Measurements from ENCODE around the gene SCN8A.
"Not testable (repeated sequence)": the region's sequence is repeated elsewhere in the genome, so short reads cannot be mapped to it uniquely, and the experiment has no call there.

The SCN8A gene

DNA sequence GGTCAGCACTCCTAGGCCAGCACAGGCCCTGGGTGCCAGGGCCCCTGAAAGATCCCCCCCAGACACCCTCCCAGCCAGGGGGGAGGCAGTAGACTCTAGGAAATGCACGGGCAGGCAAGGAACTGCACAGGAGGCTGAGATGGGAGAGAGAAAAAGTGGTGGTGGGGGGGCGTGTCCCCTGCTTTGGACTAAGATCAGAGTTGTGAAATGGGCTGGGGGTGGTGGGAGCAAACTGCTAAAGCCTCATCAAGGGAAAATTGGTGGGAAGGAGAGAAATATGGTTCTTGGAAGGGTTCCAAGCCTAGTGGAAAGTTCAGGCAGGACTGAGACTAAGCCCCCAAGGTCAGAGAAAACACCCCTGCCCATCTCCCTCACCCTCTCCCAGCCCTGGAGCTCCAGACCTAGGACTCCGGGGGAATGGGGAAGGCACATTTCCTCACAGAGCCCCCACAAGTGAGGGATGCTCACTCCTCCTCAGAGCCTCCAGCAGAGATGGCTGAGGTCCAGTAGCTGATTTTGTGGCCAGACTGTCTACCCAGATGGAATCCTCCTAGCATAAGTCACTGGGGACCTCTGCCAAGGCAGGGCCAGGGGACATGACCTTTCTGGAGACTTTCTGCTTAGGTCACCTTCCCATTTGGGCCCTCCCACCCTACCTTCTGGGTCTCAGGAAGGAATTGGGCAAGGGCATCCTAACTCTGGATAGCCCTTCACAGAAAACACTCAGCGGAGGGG, 227.7 kb downstream of the SCN8A start:
- DNase-seq = no peak

DNA sequence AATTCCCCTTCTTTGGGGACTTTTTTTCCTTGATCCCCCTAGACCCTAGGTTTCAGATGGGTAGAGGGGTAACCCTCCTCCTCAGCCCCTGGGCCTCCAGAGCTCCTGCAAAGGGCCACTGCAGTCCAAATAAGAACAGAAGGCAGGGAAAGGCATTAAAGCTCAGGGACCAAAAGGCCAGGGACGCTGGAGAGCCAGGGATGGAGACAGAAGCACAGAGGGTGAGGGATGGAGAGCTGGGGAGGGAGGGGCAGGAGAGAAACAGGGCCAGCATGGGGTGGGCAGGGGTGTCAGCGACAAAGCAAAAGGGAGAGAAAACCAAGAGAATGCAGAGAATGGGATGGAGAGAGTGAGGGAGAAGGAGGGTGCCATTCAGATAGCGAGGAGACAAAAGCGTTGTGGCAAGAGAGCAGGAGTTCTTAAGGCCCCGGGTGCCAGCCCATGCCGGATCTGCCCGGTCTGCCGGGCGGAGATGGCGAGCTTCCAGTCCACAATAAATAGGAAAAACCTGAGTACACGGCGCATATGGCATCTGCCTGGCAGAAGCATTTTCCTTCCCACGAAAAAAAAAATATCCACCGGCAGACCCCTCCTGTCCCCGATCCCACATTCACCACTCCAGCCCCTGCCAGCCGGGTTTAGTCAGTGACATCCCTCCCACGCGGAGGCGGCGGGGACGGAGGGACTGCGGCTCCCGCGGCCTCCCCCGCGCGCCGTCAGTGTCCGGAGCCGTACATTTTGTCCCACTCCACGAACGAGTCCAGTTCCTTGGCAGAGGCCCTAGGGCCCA, 228.9 kb downstream of the SCN8A start:
- no peak for DNase-seq

DNA sequence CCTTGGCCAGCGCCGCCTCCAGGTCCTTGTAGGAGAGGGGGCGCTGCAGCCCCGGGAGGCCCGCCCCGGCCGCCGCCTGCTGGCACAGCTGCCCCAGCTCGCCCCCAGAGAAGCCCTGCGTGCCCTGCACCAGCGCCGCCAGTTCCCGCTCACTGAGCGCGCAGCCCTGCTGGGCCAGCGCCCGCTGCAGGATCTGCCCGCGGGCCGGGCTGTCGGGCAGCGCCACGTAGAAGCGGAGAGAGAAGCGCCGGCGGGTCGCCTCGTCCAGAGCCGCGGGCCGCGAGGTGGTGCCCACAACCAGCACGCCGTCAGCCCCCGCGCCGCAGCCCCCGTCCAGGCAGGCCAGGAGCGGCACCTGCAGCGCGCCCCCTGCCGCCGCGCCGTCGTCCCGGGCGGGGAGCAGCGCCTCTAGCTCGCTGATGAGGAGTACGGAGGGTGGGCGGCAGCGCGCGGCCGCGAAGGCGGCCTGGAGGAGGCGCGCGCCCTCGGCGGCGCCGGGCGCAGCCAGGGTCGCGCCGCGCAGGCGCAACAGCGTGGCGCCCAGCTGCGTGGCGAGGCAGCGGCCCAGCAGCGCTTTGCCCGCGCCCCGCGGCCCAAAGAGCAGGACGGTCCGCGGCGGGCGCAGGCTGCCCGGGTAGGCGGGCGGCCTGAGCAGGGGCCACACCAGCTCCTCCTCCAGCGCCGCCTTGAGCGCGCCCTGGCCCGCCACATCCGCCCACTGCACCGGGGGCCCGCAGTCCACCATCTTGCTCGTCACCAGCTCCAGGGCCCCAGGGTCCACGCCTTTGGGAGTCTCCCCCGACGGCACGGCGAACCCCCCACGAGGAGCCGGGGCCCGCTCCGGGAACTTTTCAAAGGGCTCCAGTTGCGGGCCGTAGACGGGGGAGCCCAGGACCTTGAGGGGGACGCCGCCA, 229.8 kb downstream of the SCN8A start:
- peak; percentile 44 for DNase-seq

DNA sequence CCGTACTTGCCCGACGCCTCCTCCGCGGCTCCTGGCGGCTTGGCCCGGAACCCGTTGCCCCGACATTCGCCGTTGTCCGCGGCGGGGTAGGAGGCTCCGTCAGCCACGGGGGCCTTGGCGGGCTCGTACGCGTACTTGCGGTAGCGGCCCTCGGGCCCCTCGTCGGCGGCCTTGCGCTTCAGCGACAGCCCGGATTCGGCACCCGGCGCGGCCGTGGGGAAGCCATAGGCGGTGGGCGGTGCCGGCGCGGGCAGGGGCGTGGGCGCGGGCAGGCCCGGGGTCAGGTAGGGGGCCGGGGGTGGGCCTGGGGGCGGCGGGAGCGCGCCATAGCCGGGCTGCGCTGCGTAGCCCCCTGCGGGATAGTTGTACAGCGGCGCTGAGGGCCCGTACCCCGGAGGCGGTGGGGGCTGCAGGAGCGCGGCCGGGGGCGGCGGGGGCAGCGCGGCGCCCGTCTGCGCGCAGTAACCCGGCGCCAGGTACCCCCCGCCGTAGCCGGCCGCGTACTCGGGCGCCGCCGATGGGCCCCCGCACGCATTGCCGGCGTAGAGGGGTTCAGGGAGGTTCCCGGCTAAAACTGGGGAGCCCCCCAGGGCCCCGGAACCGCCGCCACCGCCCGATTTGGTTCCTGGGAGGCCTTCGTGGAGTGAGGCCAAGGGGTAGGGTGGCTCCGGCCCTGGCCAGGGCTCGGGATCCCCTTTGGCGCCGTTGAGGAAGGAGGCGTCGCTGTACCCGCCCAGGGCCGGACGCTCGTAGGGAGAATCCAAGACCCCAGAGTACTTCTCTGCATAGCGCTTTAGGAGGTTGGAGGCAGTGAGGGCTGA, 230.6 kb downstream of the SCN8A start:
- DNase-seq = no peak

DNA sequence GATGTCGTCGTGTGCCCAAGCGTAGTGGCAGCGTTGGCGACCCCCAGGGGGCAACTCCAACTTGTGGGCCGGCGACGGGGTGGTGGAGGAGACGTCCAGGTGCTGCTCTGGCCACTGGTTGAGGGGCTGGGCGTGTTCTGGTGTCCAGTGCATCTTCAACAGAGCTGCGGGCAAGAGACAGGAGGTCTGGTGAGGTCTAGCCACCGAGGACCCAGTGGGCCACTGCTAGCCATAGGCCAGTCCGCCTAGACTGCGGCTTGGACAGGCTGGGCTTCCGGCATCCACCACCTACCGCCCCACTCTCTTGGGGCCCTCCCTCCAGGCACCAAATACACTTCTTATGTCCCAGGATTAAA, 231.2 kb downstream of the SCN8A start:
- no peak for DNase-seq

DNA sequence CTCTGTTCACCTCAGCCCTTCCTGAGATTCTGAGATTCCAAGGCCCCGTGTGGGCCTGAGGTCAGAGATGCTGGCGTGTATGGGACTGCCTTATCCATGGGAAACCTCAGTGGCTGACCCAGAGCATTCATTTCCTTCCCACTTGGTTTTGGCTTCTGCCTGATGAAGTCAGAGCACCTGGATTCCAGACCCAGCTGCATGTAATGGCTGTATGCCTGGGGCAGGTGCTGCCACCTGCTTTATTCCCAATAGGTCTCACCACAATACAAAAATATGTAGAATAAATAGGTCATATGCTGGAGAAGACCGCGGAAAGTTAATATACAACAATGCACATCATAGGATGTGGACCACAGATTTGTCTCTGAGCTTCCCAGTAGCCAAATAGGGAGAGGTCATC, 231.9 kb downstream of the SCN8A start:
- DNase-seq = no peak

DNA sequence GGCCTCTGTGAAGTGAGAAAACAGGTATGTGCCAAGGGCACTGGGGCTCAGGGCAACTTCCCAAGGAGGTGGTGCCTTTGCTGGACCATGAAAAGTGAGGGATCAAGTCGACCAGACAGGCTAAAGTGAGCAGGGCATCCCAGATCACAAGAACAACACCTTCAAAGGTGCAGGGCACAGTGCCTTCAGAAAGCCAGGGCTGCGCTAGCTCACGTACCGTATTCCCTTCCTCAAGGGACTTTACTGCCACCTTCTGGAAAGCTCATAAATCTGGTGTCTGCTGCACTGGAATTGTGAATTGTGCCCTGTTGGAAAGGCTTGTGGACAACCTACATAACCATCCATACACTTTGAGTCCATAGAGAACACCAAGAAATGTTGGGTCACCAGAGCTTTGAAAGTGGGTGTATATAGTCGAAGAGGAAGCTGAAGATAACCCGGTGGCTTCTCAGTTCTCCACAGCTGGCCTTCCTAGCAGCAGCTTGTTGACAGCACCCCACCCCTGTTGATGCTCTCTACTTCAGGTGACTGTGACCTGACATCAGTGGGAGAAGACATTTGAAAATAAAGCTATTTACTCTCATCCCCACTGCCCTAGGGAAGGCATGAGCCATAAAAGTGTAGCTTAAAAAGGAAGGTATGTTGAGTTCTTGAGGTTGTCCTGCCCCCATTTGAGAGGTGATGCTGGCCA, 233.0 kb downstream of the SCN8A start:
- DNase-seq = peak; percentile 46

DNA sequence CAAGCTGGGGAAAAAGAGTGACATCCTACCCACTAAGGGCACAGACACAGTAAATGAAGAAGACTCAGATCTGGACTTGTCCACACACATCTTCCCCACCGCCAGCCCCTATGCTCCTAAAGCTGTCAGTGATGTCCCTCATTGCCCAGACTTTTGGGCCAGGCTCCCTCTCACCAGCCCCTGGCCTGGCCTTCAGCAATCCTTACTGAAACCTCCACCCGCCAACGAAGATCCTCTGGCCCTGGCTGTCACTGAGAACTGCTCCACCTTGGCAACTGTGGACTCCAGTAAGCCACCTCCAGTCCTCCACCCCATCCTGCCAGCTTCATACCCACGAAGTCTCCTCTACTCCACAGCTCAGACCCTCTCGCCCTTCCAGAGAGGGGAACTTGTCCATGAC, 234.2 kb downstream of the SCN8A start:
- DNase-seq = no peak

DNA sequence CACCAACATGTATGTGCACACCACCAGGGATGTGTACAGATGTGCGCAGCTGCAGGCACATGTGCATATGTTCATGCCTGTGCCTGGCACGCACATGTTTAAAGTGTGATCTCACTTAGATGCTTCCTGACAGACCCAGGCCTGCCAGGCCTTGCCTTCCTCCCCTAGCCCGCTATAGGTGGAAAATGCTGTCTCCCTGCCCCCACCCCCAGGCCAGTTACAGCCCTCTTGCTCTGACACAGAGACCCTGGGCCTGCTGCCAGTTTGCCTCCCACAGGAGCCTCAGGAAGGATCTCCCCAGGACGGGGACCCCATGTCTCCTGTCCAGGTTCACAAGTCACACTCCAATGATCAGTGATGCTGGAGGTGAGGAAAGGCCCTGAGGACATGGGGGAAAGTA, 235.8 kb downstream of the SCN8A start:
- DNase-seq = no peak

DNA sequence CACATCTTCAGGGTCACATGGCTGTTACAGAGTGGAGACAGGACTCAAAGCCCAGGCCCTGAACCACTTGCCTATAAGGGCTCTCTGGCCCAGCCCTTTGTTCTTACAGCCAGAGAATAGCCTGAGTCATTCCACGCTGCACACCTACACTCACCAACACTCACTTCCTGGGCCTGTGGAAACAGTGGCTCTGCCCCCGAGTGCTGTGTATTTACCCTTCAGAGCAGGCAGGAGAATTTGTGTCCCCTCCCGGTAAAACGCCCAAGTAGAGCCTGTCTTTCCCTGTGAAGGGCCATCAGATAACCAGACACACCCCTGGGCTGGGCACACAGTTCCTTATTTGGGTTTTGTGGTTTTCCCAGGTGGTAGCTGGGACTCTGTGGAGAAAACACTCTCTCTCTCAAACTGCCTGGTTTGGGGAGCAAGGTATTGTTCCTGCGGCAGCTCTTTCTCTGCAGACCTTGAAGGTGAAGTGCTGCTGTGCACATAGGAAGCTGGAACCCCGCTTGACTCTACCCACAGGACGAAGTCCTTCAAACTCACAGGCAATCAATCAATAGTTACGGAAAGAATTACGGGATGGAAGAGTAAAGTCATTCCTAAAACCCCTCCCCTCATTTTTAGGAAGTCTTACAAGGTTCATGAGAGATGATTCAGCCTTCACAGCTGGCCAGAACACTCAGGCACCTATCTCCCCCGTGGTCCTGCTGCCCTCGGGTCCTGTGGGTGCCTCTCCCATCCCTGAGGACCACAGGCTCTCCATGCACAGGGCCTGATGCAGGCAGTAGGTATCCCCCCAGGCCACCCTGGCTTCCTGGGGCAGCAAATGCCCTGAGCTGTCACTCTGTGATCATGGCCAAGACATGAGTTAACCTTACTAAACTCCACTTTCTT, 237.1 kb downstream of the SCN8A start:
- DNase-seq = no peak

DNA sequence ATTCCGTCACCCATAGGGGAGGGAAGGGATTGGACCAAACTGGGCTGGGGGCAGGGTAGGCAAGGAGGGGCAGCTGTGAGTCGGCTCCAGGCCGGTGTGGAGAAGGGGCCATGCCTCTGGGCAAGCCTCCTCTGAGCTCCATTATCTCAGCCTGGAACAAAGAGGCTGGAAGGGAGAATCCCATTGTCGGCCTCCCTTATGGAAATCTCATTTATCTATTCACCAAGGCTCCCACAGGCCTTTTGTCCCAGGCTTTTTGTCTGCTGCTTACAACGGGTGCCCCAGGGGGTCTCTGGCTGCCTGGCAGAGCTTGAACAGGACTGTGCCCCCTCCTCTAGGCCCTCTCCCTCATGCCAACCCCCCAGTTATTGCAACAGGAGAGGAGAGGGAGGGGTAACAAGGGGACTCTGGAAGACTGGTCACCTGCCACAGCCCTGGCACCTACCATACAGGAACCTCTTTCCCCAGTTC, 238.0 kb downstream of the SCN8A start:
- DNase-seq = no peak

DNA sequence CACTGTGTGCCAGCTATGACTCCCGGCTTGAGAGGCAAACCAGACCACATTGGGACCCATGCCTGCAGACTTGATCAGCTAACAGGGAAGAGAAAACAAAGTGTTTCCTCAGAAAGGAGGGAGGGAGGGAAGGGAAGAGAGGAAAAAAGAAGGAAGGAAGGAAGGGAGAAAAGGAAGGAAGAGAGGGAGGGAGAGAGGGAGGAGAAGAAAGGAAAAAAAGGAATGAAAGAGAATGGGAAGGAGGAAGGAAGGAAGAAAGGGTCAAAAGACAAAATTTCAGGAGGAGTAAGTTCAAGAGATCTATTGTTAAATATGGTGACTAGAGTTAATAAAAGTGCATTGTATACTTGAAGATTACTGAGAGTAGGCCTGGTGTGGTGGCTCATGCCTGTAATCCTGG, 238.6 kb downstream of the SCN8A start:
- no peak for DNase-seq

DNA sequence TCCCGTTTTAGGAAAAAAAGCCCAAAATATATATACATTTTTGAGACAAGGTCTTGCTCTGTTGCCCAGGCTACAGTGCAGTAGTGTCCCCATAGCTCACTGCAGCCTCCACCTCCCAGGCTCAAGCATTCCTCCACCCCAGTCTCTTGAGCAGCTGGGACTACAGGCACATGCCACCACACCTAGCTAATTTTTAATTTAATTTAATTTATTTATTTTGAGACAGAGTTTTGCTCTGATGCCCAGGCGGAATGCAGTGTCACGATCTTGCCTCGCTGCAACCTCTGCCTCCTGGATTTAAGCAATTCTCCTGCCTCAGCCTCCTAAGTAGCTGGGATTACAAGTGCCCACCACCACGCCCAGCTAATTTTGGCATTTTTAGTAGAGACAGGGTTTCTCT, 240.8 kb downstream of the SCN8A start:
- not testable (repeated sequence) for DNase-seq

DNA sequence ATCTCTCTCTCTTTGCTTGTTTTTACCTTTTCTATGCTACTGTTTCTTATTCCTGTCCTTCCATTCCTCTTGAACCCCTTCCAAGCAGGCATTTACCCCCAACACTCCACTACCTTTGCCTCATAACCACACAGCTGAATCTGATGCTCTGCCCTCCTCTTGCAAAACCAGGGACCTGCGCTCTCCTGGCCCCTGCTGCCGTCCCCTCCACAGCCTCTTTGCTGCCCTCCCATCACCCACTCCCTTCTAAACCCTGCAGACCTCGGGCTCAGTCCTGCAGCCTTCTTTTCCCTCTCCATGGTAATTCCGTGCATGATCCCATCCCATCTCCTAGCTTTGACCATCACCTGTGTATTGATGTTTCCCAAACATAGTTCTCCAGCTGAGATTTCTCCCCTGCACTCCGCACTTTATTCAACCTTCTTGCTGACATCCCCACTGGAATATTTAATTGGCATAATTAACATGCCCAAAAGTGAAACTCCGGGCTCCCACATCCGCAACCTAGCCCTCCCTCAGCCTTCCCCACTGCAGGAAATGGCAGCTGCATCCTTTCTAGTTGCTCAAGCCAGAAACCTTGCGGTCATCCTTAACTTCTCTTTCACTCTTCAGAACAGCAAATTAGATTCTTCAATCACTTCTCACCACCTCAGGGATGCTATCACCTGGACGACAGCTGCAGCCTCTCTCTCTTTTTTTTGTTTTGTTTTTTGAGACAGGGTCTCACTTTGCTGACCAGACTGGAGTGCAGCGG, 241.5 kb downstream of the SCN8A start:
- no peak for DNase-seq

DNA sequence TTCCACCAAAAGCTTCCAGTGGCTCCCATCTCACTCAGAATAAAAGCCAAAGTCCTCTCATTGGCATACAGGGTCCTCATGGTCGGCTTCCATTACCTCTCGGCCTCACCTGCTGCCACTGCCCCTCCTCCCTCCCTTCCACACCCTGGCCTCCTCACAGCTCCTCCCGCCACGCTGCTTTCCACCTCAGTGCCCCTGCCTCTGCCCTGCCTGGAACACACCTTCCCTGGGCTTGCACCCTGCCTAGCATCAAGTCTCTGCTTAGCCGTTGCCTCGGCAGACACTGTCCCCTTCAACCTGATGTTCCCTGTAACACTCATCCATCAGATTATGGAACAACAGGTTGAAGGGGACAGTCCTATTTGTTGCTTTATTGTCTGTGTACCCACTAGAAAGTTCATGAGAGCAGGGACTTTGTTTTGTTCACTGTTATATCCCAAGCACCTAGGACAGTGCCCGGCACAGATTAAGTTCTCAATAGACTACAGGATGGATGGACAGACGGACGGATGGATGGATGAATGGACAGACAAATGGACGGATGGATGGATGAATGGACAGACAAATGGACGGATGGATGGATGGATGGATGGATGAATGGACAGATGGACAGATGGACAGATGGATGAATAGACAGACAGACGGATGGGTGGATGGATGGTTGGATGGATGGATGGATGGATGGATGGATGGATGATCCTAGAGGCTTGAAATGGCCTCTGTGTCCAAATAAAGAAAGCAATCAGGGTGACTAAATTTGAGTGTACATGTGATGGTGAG, 242.6 kb downstream of the SCN8A start:
- DNase-seq = no peak

DNA sequence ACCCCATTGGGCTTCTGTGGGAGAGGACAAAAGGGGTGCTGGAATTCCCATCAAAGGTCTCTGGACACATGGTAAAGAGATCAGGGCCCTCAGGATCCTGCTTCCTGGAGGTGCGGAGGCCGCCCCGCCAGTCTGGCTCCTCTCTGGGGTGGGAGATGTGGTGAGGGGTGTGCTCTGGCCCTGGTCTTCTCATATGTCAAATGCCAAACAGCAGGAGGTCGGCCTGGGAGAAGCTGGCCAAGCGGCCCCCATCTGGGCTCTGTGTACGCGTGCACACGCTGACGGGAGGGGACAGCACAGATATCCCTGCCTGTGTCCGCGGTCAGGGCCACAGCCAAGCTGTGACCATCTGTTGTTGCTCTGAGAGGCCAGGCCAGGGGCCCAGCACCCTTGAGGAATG, 243.4 kb downstream of the SCN8A start:
- no peak for DNase-seq

DNA sequence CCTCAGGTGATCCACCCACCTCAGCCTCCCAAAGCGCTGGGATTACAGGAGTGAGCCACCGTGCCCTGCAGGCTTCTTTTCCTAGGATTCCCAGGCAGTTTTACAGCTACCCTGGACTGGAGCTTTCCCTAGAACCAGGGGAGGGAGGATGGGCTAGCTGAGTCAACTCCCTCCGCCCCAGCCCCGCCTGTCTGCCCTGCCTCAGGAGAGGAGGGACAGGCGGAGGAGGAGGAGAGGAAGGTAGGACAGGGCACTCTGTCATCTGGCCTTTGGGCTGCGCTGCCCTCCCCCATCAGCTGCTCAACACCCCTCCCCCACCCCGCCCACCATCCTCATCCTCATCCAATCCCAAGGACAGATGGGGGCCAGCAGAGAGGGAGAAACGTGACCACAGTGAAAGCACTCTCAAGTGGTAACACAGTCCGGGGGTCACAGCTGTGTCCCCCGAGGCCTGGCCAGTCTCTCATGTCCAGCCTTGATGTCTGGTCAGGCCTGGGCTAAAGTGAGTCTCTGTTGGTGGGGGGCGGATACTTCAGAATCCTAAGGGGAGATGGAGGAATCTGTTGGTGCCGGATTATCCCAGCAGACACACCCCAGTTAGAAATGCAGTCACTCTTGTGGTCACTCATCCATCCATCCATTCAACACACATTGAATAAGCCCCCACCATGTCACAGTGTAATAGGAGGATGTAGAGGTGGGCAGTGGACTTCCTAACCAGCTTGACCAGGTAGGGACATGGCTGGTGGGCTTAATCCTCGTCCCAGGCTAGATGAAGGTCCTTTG, 245.2 kb downstream of the SCN8A start:
- DNase-seq = no peak

DNA sequence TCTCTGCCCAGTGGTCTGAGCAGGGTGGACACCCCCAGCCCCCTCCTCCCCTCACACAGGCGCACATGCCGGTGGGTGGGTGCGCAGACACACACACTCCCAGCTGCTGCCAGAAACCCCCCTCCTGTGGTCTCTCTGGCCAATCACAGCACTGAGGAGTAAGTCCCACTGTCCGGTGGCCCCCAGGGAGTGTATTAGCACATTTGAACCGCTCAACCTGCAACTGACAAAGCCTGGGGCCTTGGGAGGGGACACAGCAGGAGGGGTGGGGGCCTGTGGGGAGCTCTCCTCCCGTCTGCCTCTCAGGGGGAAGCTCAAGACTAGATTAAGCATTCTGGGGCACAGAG, 245.8 kb downstream of the SCN8A start:
- DNase-seq = no peak

DNA sequence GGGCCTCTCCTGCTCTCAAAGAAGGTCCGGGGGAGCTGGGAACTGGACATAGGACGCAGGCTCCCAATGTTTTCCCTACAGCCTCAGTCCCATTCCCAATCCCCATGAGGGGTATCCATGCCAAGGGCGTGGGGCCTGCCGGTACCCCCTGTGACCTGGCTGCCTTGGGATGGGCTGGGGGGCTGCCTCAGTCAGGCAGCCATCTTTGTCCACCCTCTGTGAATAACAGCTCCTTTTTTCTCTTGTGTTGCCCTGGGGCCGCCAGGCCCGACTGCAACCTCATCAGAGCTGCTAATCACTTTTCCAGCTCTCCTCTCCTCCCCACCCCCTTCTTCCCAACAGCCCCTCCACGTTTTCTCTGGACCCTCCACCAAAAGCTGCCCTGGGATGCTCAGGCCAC, 246.3 kb downstream of the SCN8A start:
- no peak for DNase-seq

All from NCI-H1105 (cell line).